Mesenchymal stem cell (in vitro differentiated cells and primary cell): Measurements from ENCODE around the gene GPR107.

Experiments used
- DNase-seq: peaks from one replicate; pipeline ENCODE4 v3.0.0-alpha.2; 2013
- H2AFZ ChIP-seq: one replicate; pipeline ENCODE4 v1.6.1; 2013; ENCODE audit warnings: low read depth, mild to moderate bottlenecking, control low read depth, inconsistent platforms, low read length, moderate library complexity
- H2AK5ac ChIP-seq: 2 replicates; pipeline ENCODE4 v1.6.1; 2013; ENCODE audit warnings: low read length, moderate library complexity, mild to moderate bottlenecking, inconsistent platforms; ENCODE audit not compliant: severe bottlenecking
- H2BK120ac ChIP-seq: one replicate; pipeline ENCODE4 v1.6.1; 2013; ENCODE audit warnings: low read depth, mild to moderate bottlenecking, inconsistent platforms, low read length, moderate library complexity
- H2BK12ac ChIP-seq, 2 experiments: one replicate each; pipeline ENCODE4 v1.6.1; 2013; ENCODE audit warnings: inconsistent platforms in 2 of 2, low read length in 2 of 2, mild to moderate bottlenecking in 2 of 2, moderate library complexity in 2 of 2, control low read depth in 1 of 2
- H2BK15ac ChIP-seq: one replicate; pipeline ENCODE4 v1.6.1; 2013; ENCODE audit warnings: mild to moderate bottlenecking, low read depth, inconsistent platforms; ENCODE audit not compliant: poor library complexity, severe bottlenecking
- H2BK5ac ChIP-seq: 2 replicates; pipeline ENCODE4 v1.6.1; 2013; ENCODE audit warnings: low read depth, mild to moderate bottlenecking, low read length, control low read depth, inconsistent platforms; ENCODE audit not compliant: poor library complexity, severe bottlenecking
- H3K14ac ChIP-seq, 2 experiments: one replicate each; pipeline ENCODE4 v1.6.1; 2013; ENCODE audit warnings: inconsistent platforms in 2 of 2, low read length in 2 of 2, control low read depth in 1 of 2, mild to moderate bottlenecking in 1 of 2, moderate library complexity in 1 of 2
- H3K18ac ChIP-seq, 2 experiments: one replicate each; pipeline ENCODE4 v1.6.1; 2013; ENCODE audit warnings: inconsistent platforms in 2 of 2, low read length in 2 of 2, control low read depth in 1 of 2, low read depth in 1 of 2, mild to moderate bottlenecking in 1 of 2
- H3K23ac ChIP-seq, 2 experiments: one replicate each; pipeline ENCODE4 v1.6.1; 2013; ENCODE audit warnings: inconsistent platforms in 2 of 2, low read length in 2 of 2, mild to moderate bottlenecking in 2 of 2, moderate library complexity in 2 of 2, control low read depth in 1 of 2
- H3K27ac ChIP-seq: 2 replicates; pipeline ENCODE4 v1.5.1; 2013; ENCODE audit warnings: mild to moderate bottlenecking, moderate library complexity, low read length, control low read depth, inconsistent platforms; ENCODE audit not compliant: poor library complexity, severe bottlenecking
- H3K27me3 ChIP-seq, 2 experiments: 2 replicates each; pipeline versions ENCODE4 v1.6.1 to v1.7.0; 2013; ENCODE audit warnings: low read length in 2 of 2, mild to moderate bottlenecking in 2 of 2, moderate library complexity in 2 of 2, control low read depth in 1 of 2, inconsistent platforms in 1 of 2; ENCODE audit not compliant: control insufficient read depth in 1 of 2, insufficient read depth in 1 of 2
- H3K36me3 ChIP-seq, 2 experiments: 2 replicates each; pipeline versions ENCODE4 v1.6.1 to v1.7.0; 2013; ENCODE audit warnings: low read length in 2 of 2, control low read depth in 1 of 2, inconsistent platforms in 1 of 2, low read depth in 1 of 2, mild to moderate bottlenecking in 1 of 2; ENCODE audit not compliant: insufficient read depth in 2 of 2, control insufficient read depth in 1 of 2
- H3K4ac ChIP-seq, 2 experiments: one replicate each; pipeline ENCODE4 v1.6.1; 2013; ENCODE audit warnings: inconsistent platforms in 2 of 2, low read length in 2 of 2, mild to moderate bottlenecking in 2 of 2, moderate library complexity in 2 of 2, control low read depth in 1 of 2, low read depth in 1 of 2
- H3K4me1 ChIP-seq: 2 replicates; pipeline ENCODE4 v1.6.1; 2013; ENCODE audit warnings: low read depth, low read length, control low read depth; ENCODE audit not compliant: control insufficient read depth, insufficient read depth
- H3K4me2 ChIP-seq: 2 replicates; pipeline ENCODE4 v1.6.1; 2013; ENCODE audit warnings: low read length, mild to moderate bottlenecking, inconsistent platforms; ENCODE audit not compliant: poor library complexity, severe bottlenecking
- H3K4me3 ChIP-seq, 2 experiments: 2 replicates each; pipeline versions ENCODE4 v1.5.1 to v1.7.0; 2013; ENCODE audit warnings: low read length in 2 of 2, mild to moderate bottlenecking in 2 of 2, control low read depth in 1 of 2, low read depth in 1 of 2; ENCODE audit not compliant: insufficient read depth in 1 of 2
- H3K79me1 ChIP-seq: replicated peaks from 2 replicates; pipeline ENCODE4 v1.6.1; 2013; ENCODE audit warnings: mild to moderate bottlenecking, control low read depth, low read length, inconsistent platforms; ENCODE audit not compliant: poor library complexity, severe bottlenecking
- H3K9ac ChIP-seq: 2 replicates; pipeline ENCODE4 v1.7.0; 2013; ENCODE audit warnings: mild to moderate bottlenecking, low read length, moderate library complexity
- H3K9me3 ChIP-seq: 2 replicates; pipeline ENCODE4 v1.7.0; 2013; ENCODE audit warnings: mild to moderate bottlenecking, low read length; ENCODE audit not compliant: control insufficient read depth
- H4K8ac ChIP-seq: one replicate; pipeline ENCODE4 v1.6.1; 2013; ENCODE audit warnings: inconsistent platforms, mild to moderate bottlenecking, low read length, moderate library complexity
- H4K91ac ChIP-seq: one replicate; pipeline ENCODE4 v1.6.1; 2013; ENCODE audit warnings: mild to moderate bottlenecking, low read length, inconsistent platforms
- WGBS: methylation state at CpG from one replicate; pipeline ENCODE4 v1.1.7; 2013; ENCODE audit warnings: mixed read lengths; 5-methylcytosine and 5-hydroxymethylcytosine counted together

The GPR107 gene

GRCh38 chr9:130053109-130053503, 600 bp upstream of the GPR107 start:
- peaks cover 0 to 3% of the 10 kb centered on the region in 2 experiments for H3K36me3 ChIP-seq
- no peaks in the 10 kb centered on the region for H3K27me3 ChIP-seq
- H3K4me2 ChIP-seq = peak overlapping the region; percentile 79
- H3K4ac ChIP-seq = peak overlapping the region in 1 of 2 experiments; percentile 88
- no peak overlapping the region for H2BK5ac ChIP-seq
- H3K4me1 ChIP-seq = peaks cover 9% of the 10 kb centered on the region
- no peak overlapping the region for H3K27ac ChIP-seq
- H2AK5ac ChIP-seq = peak overlapping the region; percentile 65
- H2AFZ ChIP-seq = peak overlapping the region; percentile 89
- H3K18ac ChIP-seq = peak overlapping the region; percentile 80 to 85
- peak overlapping the region; percentile 78 for H4K91ac ChIP-seq
- no peak for DNase-seq
- H4K8ac ChIP-seq = peak overlapping the region; percentile 97
- no peak overlapping the region for H3K23ac ChIP-seq
- 17% methylated on average over 8 of the region's 9 CpGs for WGBS
- no peaks in the 10 kb centered on the region for H3K9me3 ChIP-seq
- H3K14ac ChIP-seq = peak overlapping the region; percentile 75 to 86
- peaks cover 9% of the 10 kb centered on the region for H3K79me1 ChIP-seq
- no peak overlapping the region for H2BK15ac ChIP-seq
- no peak overlapping the region for H2BK120ac ChIP-seq
- H2BK12ac ChIP-seq = no peak overlapping the region
- peak overlapping the region; percentile 87 to 99 for H3K4me3 ChIP-seq
- H3K9ac ChIP-seq = peak overlapping the region; percentile 100

DNA sequence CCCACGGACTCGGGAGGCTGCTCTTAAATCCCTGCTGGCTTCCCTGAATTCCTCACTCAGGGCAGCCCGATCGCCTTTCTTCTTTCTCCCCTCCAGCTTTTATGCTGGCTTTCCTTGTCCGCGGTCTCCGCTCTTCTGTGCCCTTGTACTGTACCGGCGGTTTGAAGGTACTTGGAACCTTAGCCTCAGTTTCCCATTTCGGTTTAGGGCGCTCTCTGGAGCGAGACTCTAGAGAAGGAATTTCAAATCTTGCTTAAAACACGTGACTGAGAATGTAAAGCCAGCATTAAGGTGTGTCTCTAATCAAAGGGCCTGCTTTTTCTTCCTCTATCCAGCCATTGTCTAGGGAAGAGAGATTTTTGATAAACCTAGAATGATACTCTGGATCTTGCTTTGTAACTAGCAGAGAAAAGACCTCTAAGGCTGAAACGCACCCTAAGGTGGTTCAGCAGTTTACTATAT, 650 bp downstream of the GPR107 start:
- H2BK5ac ChIP-seq = peak overlapping the region; percentile 63
- no peaks in the 10 kb centered on the region for H3K27me3 ChIP-seq
- peak overlapping the region; percentile 24 for H4K8ac ChIP-seq
- H2AK5ac ChIP-seq = no peak overlapping the region
- DNase-seq = no peak
- H3K9me3 ChIP-seq = no peaks in the 10 kb centered on the region
- peaks cover 11% of the 10 kb centered on the region for H3K79me1 ChIP-seq
- H2BK120ac ChIP-seq = peak overlapping the region; percentile 74
- H3K18ac ChIP-seq = peak overlapping the region; percentile 66 to 74
- H4K91ac ChIP-seq = peak overlapping the region; percentile 67
- H3K36me3 ChIP-seq = peaks cover 3 to 8% of the 10 kb centered on the region in 2 experiments
- peaks cover 15% of the 10 kb centered on the region for H3K4me1 ChIP-seq
- H2AFZ ChIP-seq = peak overlapping the region; percentile 89
- H3K23ac ChIP-seq = no peak overlapping the region
- no peak overlapping the region for H2BK12ac ChIP-seq
- peak overlapping the region; percentile 26 for H3K27ac ChIP-seq
- peak overlapping the region; percentile 55 to 99 for H3K4ac ChIP-seq
- peak overlapping the region in 1 of 2 experiments; percentile 77 for H3K14ac ChIP-seq
- WGBS = 8% methylated on average over 14 of the region's 14 CpGs
- no peak overlapping the region for H2BK15ac ChIP-seq
- peak overlapping the region; percentile 87 to 99 for H3K4me3 ChIP-seq
- peak overlapping the region; percentile 74 for H3K4me2 ChIP-seq
- H3K9ac ChIP-seq = peak overlapping the region; percentile 100

DNA sequence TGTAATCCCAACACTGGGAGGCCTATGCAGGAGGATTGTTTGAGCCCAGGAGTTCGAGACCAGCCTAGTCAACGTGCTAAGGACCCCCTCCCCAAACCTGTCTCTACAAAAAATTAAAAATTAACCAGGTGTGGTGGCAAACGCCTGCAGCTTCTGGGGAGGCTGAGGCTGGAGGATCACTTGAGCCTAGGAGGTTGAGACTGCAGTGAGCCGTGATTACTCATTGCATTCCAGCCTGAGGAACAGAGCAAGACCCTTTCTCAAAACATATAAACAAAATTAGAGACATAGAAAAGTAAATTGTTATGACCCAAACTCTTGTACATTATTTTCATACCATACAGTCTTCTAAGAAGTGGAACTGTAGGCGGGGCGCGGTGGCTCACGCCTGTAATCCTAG, 1.1 kb downstream of the GPR107 start:
- H3K4me1 ChIP-seq = peaks cover 15% of the 10 kb centered on the region
- no peak overlapping the region for H3K18ac ChIP-seq
- H3K27me3 ChIP-seq = no peaks in the 10 kb centered on the region
- peak overlapping the region; percentile 74 for H3K4me2 ChIP-seq
- peak overlapping the region; percentile 16 for H2AK5ac ChIP-seq
- H2BK120ac ChIP-seq = no peak overlapping the region
- no peak overlapping the region for H3K27ac ChIP-seq
- no peak overlapping the region for H3K14ac ChIP-seq
- peaks cover 10% of the 10 kb centered on the region for H3K79me1 ChIP-seq
- H3K4me3 ChIP-seq = peak overlapping the region in 1 of 2 experiments; percentile 99
- no peaks in the 10 kb centered on the region for H3K9me3 ChIP-seq
- H3K4ac ChIP-seq = no peak overlapping the region
- H2AFZ ChIP-seq = no peak overlapping the region
- H3K9ac ChIP-seq = peak overlapping the region; percentile 100
- H2BK5ac ChIP-seq = no peak overlapping the region
- H4K8ac ChIP-seq = peak overlapping the region; percentile 24
- H4K91ac ChIP-seq = no peak overlapping the region
- DNase-seq = no peak
- H3K23ac ChIP-seq = no peak overlapping the region
- WGBS = 89% methylated on average over 5 of the region's 8 CpGs
- H2BK15ac ChIP-seq = no peak overlapping the region
- peaks cover 3 to 8% of the 10 kb centered on the region in 2 experiments for H3K36me3 ChIP-seq
- H2BK12ac ChIP-seq = no peak overlapping the region

DNA sequence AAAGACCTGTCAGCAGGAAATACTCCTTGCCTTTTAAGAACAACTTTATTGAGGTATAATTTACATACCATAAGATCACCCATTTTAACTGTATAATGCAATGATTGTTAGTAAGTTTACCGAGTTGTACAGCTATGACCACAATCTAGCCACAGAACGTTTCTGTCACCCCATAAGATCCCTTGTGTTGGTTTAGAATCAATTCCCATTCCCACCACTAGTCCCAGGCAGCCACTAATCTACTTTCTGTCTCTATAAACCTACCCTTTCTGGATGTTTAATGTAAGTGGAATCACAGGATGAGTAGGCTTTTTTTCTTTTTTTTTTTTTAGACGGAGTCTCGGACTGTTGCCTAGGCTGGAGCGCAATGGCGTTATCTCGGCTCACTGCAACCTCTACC, 4.4 kb downstream of the GPR107 start:
- no peak overlapping the region for H3K23ac ChIP-seq

More for the DNA sequence above, 4.4 kb downstream of the GPR107 start:
- Histone ChIP-seq H3K27me3 (no peaks in the 10 kb centered on the region), H3K4ac (no peak overlapping the region), H2AK5ac (no peak overlapping the region), H2BK12ac (no peak overlapping the region), H2AFZ (no peak overlapping the region), H3K14ac (no peak overlapping the region), H3K27ac (no peak overlapping the region), H3K18ac (no peak overlapping the region), H3K9me3 (no peaks in the 10 kb centered on the region), H2BK5ac (no peak overlapping the region), H2BK120ac (no peak overlapping the region), H3K36me3 (peaks cover 7 to 8% of the 10 kb centered on the region in 2 experiments), H4K8ac (no peak overlapping the region), H4K91ac (no peak overlapping the region), H2BK15ac (no peak overlapping the region), H3K4me2 (no peak overlapping the region), H3K4me3 (no peak overlapping the region), H3K9ac (no peak overlapping the region), H3K79me1 (peaks cover 12% of the 10 kb centered on the region), H3K4me1 (peaks cover 8% of the 10 kb centered on the region)
- 93% methylated on average over 6 of the region's 7 CpGs for WGBS
- peak; percentile 46 for DNase-seq
